HG03520 (cell line): ENCODE measurements around the gene SELE.
"Not testable (repeated sequence)": the region's sequence is repeated elsewhere in the genome, so short reads cannot be mapped to it uniquely, and the experiment has no call there.

Experiments
- ATAC-seq: cut with Tn5 transposase; IDR thresholded peaks from one replicate; pipeline ENCODE4 v1.9.1; 2021; ENCODE audit warnings: mild to moderate bottlenecking, moderate library complexity; ENCODE audit not compliant: unreplicated experiment

The SELE gene

GRCh38 chr1:169724168-169724567, 9.7 kb downstream of the SELE start:
- no peak for ATAC-seq

- ATAC-seq: no peak
Measured at GRCh38 chr1:169723763-169724162, 10.1 kb downstream of the SELE start.

DNA sequence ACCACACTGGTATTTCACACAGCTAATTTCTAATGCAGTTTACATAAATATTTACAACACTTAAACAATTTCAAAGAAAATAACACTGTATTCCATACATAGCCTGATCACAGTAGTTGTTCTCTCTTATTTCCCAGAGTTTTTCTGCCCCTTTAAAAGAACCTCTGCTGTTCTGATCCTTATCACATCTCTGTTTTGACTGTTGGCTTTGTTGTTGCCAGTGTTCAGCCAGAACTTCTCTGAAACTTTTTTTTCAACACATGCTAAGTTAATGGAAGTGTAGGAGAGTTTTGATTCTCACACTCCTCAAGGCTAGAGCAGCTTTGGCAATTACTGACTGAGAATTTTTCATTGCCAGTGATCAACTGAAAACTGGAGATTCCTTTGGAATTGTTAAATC, 11.1 kb downstream of the SELE start:
- ATAC-seq: no peak

DNA sequence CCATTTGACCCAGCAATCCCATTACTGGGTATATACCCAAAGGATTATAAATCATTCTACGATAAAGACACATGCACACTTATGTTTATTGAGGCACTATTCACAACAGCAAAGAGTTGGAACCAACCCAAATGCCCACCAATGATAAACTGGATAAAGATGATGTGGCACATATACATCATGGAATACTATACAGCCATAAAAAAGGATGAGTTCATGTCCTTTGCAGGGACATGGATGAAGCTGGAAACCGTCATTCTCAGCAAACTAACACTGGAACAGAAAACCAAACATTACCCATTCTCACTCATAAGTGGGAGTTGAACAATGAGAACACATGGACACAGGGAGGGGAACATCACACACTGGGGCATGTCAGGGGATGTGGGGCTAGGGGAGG, 18.8 kb downstream of the SELE start:
- not testable (repeated sequence) for ATAC-seq

GRCh38 chr1:169713090-169713489, 20.8 kb downstream of the SELE start:
- ATAC-seq: not testable (repeated sequence)

DNA sequence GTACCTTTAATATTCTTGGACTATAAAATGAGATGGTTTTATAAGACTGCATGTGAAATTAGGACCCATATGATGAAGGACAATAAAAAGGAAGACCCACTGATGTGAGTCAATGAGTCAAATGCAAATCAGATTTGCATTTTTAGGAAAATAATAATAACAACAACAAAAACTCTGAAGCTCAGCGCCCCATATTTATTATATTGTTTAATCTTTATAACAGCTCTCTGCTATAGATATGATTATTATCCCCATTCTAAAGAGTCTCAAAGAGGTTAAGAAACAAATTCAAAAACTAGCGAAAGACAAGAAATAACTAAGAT, 21.6 kb downstream of the SELE start:
- ATAC-seq: no peak

- ATAC-seq: peak; percentile 66
Measured at GRCh38 chr1:169711469-169712308, 22.2 kb downstream of the SELE start, which contains the start of gene SELL. Gene SELL, minus strand, starts transcription at chr1:169711620. Its CDS starts 122 bp downstream, at chr1:169711498.

DNA sequence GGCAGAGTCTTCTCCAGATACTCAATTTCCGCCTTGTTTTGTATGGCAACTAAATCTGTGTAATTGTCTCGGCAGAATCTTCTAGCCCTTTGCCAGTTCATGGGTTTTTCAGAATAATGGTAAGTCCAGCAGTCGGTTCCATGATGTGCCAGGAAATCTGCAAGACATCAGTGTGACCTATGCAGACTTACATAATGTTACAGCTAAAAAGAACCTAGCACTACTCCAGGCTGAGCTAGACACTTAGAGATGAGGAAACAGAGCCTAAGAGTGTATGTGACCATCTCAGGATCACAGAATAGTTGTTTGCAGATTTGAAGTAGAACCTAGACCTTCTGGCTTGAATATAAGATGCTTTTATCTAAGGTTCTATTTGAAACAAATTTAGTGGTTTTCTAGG, 25.2 kb downstream of the SELE start:
- no peak for ATAC-seq

- no peak for ATAC-seq
Measured at GRCh38 chr1:169707912-169708604, 25.8 kb downstream of the SELE start.

DNA sequence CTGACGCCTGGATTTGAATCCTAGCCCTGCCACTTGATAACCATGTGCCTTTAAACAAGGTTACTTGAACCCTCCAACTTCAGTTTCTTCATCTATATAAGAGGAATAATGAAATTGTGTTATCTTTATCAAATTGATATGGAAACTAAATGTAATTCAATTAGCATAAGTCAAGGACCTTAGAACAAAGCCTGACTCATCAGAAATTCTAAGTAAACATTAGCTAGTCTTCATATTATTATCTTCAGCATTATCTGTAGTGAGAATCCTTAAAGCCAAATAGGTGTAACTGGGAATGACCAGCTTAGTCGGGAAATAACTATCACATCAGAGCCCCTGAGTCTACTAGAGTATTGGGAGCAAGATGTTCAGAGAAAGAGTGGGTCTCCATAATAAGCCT, 29.1 kb downstream of the SELE start:
- ATAC-seq: no peak

DNA sequence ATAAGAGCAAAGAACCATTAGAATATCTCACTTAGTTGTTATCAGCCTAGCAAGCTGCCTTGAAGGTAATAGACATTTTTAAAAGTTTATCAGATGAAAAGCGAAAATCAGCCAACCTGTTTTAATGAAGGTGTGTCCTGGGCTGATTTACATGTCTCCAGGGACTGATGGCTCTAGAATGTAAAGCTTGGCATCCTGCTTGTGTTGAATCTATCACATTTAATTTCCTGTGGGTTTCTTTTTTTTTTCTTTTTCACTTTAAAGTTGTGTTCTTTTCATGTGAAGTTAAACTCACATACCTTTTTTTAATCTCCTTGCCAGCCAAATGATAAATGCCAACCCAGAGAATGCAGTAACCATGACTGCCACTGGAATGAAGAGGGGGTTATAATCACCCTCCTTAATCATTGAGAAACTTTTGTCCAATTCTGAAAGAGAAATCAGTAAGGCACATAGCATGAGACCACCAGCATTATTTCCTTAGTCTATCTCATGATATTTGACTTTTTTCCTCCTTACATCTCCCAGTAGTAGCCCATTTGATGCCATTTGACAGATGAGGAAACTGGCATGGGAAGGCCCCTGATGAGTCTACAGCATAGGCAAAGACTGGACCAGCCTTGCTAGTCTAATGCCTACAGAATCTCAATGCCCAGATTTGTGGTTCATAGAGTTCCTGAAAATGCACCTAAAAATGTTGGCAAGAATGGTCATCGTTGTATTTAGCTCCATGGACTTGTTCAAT, 32.4 kb downstream of the SELE start:
- ATAC-seq: no peak

DNA sequence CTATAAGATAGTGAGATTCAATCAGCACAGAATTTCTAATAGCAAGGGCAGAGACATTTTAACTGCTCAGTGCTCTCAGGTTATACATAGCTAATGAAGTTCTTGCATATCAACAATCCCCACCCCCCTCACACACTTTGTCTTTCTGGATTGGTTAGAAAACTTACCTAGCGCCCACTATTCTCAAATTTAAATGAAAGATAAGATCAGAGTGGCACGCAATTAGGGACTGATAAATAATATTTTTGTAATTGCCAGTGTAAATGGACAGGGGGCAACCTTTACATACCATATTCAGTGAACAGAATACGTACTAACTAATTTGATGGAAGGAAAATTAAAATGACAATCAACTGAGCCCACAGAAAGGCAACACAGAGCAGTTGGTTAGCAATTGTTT, 34.2 kb downstream of the SELE start:
- no peak for ATAC-seq

DNA sequence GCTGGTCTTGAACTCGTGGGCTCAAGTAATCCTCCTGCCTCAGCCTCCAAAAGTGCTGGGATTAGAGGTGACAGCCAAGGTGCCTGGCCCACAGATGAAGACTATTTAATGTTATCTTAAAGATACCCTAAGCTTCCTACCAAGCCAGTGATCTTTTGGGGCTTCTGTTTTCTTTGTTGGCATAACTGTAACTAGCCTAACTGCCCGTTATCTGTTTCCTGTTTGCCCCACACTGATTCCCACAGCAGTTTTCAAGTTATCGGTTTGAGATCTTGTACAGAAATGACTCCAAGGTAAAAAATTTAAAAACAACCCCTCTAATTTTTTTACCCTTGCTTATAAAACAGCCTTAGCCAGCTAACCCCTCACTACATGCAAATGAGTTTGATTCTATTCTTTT, 34.9 kb downstream of the SELE start:
- ATAC-seq: no peak

DNA sequence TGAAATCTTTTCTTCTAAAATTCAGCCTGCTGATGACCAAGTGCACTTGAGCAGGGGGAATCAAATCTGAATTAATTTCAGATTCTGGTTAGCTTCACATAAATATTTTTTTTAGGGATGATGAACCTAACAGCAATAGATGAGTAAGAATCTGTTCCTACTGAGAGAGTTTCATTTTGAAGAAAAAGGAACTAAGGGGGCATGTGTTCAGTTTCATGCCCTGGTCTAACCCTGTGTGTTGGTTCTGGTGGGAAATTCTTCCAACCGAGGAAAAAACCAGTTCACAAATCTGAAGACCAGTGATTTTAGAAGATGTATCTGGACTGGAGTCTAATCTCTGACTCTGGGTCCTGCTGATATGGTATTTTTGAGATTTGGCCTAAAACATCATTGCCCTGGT, 36.1 kb downstream of the SELE start:
- ATAC-seq: no peak

DNA sequence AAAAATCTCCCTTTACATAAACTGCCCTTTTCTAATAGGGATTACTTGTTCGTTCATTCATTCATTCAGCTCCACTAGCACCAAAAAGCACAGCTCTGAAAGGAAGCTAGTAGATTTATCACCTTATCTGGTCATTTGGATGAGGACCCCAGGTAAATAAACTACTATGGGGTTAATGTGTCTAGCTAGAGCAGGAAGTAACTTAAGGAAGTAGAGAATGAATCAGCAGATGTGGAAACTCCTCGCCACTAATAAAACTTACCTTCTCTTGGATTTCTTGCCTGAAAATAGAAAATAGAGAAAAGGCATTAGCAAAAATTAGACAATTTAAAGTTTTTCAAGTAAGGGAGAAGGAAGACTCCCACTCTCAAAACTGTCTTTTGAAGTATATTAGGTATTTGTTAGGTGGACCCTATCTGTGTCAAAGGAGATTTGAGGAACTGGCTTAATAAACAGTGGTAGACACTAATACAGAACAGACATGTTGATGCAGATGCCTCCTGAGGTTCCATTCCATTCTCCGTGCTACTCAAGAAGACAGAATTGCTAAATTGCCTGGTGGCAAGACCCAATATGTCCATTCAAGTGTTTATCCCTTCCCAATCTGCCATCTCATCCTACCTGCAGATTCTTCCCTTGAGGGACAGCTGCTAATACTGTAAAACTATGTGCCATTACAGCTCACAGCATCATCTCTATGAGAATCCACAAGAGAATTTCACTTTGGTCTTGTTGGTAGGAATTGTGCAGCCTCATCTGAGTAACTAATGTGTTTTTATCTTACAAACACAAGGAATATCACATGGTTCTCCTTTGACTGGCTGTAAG, 37.4 kb downstream of the SELE start:
- no peak for ATAC-seq

GRCh38 chr1:169694304-169695075, 39.4 kb downstream of the SELE start:
- no peak for ATAC-seq

DNA sequence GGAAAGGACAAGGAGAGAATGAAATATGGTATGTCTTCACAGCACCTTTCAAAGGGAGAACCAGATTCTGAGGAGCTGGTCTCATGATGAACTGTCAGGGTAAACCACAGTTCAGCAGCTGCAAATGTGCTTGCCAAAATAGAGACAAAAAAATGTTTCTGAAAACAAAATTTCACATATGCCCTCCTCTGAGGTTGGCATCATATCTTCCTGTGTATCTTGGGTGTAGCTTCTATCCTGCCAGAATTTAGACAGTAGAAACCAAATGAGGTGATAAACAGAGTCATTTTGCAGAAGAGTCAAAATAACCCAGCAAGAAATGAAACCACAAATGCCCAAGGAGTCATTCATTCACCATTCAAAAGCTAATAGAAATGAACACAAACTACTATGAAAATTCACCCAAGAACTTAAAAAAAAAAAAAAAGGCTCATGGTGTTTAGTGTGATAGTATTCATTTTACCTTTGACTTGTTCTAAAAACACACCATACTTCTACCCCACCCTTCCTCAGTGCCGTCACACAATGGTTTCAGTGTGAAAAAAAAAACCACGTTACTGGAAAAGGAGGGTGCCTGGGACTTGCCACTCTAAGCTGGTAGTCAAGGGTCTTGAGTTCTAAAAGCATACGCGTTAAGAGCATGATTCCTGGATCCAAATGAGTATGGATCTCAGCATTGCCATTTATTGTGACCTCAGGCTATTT, 41.0 kb downstream of the SELE start:
- ATAC-seq: no peak

DNA sequence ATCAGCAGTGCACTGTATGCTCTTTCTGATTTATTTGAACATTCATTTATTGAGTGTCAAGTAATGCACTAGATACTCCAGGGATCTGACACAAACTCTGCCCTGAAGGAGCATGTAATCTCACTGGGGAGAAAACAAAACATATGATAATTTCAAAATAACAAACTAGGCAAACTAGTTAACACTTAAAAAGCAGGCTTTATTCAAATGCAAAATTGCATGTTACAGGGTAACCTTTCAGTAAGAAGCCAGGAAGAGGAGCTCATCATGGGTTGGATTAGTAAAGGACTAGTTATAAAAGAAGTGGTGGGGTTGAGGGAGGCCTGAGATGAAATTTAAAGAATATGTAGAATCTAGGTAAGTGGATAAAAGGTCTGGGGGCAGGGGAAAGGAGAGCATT, 43.4 kb downstream of the SELE start:
- ATAC-seq: no peak

DNA sequence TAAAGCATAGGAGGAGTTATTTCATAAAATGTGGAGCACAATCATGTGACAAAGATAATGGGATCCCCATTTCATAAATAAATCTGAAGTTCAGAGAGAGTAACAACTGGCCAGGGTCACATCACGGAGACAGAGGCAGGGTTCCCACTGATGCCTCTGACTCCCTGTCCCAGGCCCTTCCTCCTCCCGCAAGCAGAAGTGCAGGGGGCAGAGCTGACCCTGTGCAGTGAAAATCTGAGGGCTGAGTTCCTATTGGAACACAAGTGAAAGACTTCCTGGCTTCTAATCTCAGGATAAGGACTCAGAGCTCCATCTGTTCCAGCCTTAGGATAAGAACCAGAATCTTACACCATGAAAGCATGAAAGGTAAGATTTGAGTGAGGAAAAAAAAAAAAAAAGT, 44.5 kb downstream of the SELE start:
- ATAC-seq: no peak

GRCh38 chr1:169688377-169688776, 45.5 kb downstream of the SELE start:
- not testable (repeated sequence) for ATAC-seq
